Neutrophil (primary cell): Measurements from ENCODE around the gene EIF4E3.
A peak's percentile ranks its signal among the peaks of the same experiment; 100 is the strongest.

Source experiments
- H3K27ac ChIP-seq: fragments of 200-600 bp; sonication (generic); 2 replicates; pipeline ENCODE4 v1.5.1; 2016; ENCODE audit warnings: mild to moderate bottlenecking, moderate library complexity
- H3K27me3 ChIP-seq: fragments of 200-600 bp; sonication (generic); 2 replicates; pipeline ENCODE4 v1.6.0; 2016; ENCODE audit warnings: mild to moderate bottlenecking
- H3K36me3 ChIP-seq: fragments of 200-600 bp; sonication (generic); 2 replicates; pipeline ENCODE4 v1.5.1; 2017
- H3K4me1 ChIP-seq, 2 experiments: fragments of 200-600 bp in 1 of 2; sonication (generic) in 1 of 2; 1 replicate in 1 of 2; 2 replicates in 1 of 2; pipeline versions ENCODE4 v1.5.1 to v1.6.1; 2013 to 2016; ENCODE audit warnings: low read depth in 1 of 2, low read length in 1 of 2, mild to moderate bottlenecking in 1 of 2, moderate library complexity in 1 of 2; ENCODE audit not compliant: control insufficient read depth in 1 of 2, insufficient read depth in 1 of 2
- H3K4me3 ChIP-seq, 2 experiments: fragments of 200-600 bp in 1 of 2; sonication (generic) in 1 of 2; 1 replicate in 1 of 2; 2 replicates in 1 of 2; pipeline ENCODE4 v1.5.1; 2013 to 2016; ENCODE audit warnings: low read depth in 1 of 2, low read length in 1 of 2, mild to moderate bottlenecking in 1 of 2, moderate library complexity in 1 of 2
- H3K9me3 ChIP-seq: fragments of 200-600 bp; sonication (generic); 2 replicates; pipeline ENCODE4 v1.5.1; 2016
- CTCF ChIP-seq: fragments of 200-600 bp; sonication (generic); IDR thresholded peaks from 2 replicates; pipeline ENCODE4 v1.5.1; 2016; ENCODE audit warnings: antibody characterized with exemption

Gene EIF4E3

GRCh38 chr3:71640331-71640983 lies 84.7 kb downstream of the EIF4E3 start:
- TF ChIP-seq CTCF, result no peak
- Histone ChIP-seq H3K9me3 (no peaks in the 10 kb centered on the region), H3K4me3 (no peak overlapping the region), H3K27me3 (no peaks in the 10 kb centered on the region), H3K4me1 (peaks cover 22 to 27% of the 10 kb centered on the region in 2 experiments), H3K36me3 (no peaks in the 10 kb centered on the region), H3K27ac (peak overlapping the region; percentile 25)

GRCh38 chr3:71636482-71636881 lies 88.7 kb downstream of the EIF4E3 start:
- no peak overlapping the region for H3K27ac ChIP-seq
- no peaks in the 10 kb centered on the region for H3K27me3 ChIP-seq
- no peaks in the 10 kb centered on the region for H3K36me3 ChIP-seq
- peaks cover 22 to 23% of the 10 kb centered on the region in 2 experiments for H3K4me1 ChIP-seq
- no peak for TF ChIP-seq CTCF
- H3K4me3 ChIP-seq, result no peak overlapping the region
- H3K9me3 ChIP-seq, result no peaks in the 10 kb centered on the region

- no peak overlapping the region for H3K27ac ChIP-seq
- peaks cover 20% of the 10 kb centered on the region in 2 experiments for H3K4me1 ChIP-seq
These were observed 89.2 kb downstream of the EIF4E3 start for GRCh38 chr3:71636001-71636400.

GRCh38 chr3:71634671-71635070 lies 90.5 kb downstream of the EIF4E3 start:
- no peak overlapping the region for H3K27ac ChIP-seq
- no peaks in the 10 kb centered on the region for H3K36me3 ChIP-seq
- H3K9me3 ChIP-seq, result no peaks in the 10 kb centered on the region
- no peaks in the 10 kb centered on the region for H3K27me3 ChIP-seq
- TF ChIP-seq CTCF, result no peak
- H3K4me1 ChIP-seq, result peaks cover 15 to 16% of the 10 kb centered on the region in 2 experiments
- no peak overlapping the region for H3K4me3 ChIP-seq

More at GRCh38 chr3:71636001-71636400, 89.2 kb downstream of the EIF4E3 start:
- Histone ChIP-seq H3K27me3 (no peaks in the 10 kb centered on the region), H3K4me3 (no peak overlapping the region), H3K36me3 (no peaks in the 10 kb centered on the region), H3K9me3 (no peaks in the 10 kb centered on the region)
- no peak for TF ChIP-seq CTCF

GRCh38 chr3:71629711-71630110 lies 95.5 kb downstream of the EIF4E3 start:
- Histone ChIP-seq H3K27ac (peak overlapping the region; percentile 64), H3K27me3 (no peaks in the 10 kb centered on the region), H3K4me1 (peaks cover 16 to 17% of the 10 kb centered on the region in 2 experiments), H3K36me3 (no peaks in the 10 kb centered on the region), H3K9me3 (no peaks in the 10 kb centered on the region), H3K4me3 (no peak overlapping the region)
- TF ChIP-seq CTCF, result no peak
